ENCODE measurements around the gene SLC38A6. TPM values are rescaled to one million over a fixed set of nuclear protein-coding genes. Genes with fewer than 3 reads are reported as not detected.

The SLC38A6 gene
- total and polyA plus RNA-seq, 9 of the 15 experiments (the other 6 are each of a cell fraction or from before 2014, with no cell fraction given), result 9.8 to 40.3 (median 17.6) TPM

GRCh38 chr14:60975551-60975950, 5.5 kb upstream of the SLC38A6 start:
- H3K36me3 ChIP-seq (ENCODE audit: control insufficient read depth, insufficient read depth, low read length), result peaks cover 50% of the 10 kb centered on the region
- H3K9ac ChIP-seq (ENCODE audit: insufficient read depth in 1 of 2, low read depth in 2 of 2, low read length in 2 of 2), result no peak overlapping the region
- H3K27me3 ChIP-seq (ENCODE audit: control insufficient read depth in 2 of 2, insufficient read depth in 2 of 2, low read length in 2 of 2), result no peaks in the 10 kb centered on the region
- H3K4me1 ChIP-seq (replicated peaks in 1 of 2; ENCODE audit: control insufficient read depth in 2 of 2, insufficient read depth in 2 of 2, low read length in 2 of 2), result no peaks in the 10 kb centered on the region
- no peak overlapping the region for H2AFZ ChIP-seq (ENCODE audit: low read depth, low read length)
- no peak overlapping the region for H3K4me2 ChIP-seq (ENCODE audit: insufficient read depth, low read length)
- H3K79me2 ChIP-seq (ENCODE audit: control insufficient read depth, insufficient read depth, low read length), result peaks cover 49% of the 10 kb centered on the region
- CTCF ChIA-PET (ENCODE audit: low intra/inter-chr PET ratio), result no interaction called here
- ATAC-seq (no peak), FAIRE-seq (no peak), DNase-seq (ENCODE audit: extremely low read depth in 1 of 4, low spot score in 3 of 4) (no peak)
- no TSS peak for BruUV-seq (replicated peaks)
- H4K20me1 ChIP-seq (replicated peaks; ENCODE audit: control insufficient read depth, insufficient read depth, low read length), result no peaks in the 10 kb centered on the region
- H3K4me3 ChIP-seq, result no peak overlapping the region
- POLR2A ChIA-PET, result no interaction called here
- H3K27ac ChIP-seq (ENCODE audit: extremely low read depth, low read depth, low read length), result no peak overlapping the region
- in situ Hi-C loops (cut with MboI) (no loop called here), intact Hi-C loops (cut with micrococcal nuclease) (no loop called here)
- WGBS (ENCODE audit: insufficient coverage, low coverage, missing lambda C conversion rate), result 56% methylated on average over 2 of the region's 2 CpGs
- no peaks in the 10 kb centered on the region for H3K9me3 ChIP-seq (replicated peaks; ENCODE audit: control insufficient read depth, insufficient read depth, low read depth, low read length)
- no peaks in the 10 kb centered on the region for H3K9me1 ChIP-seq (ENCODE audit: control insufficient read depth, insufficient read depth, low read length)
- no peak for TF ChIP-seq RBM39 (optimal IDR thresholded peaks at IDR 0.05; ENCODE audit: low read depth, low read length)
- TF ChIP-seq RREB1 (CRISPR knock-in tag; IDR thresholded peaks at IDR 0.05), result no peak
- TF ChIP-seq RB1 (IDR thresholded peaks at IDR 0.05; ENCODE audit: low read depth), result no peak
- TF ChIP-seq ATF1 (CRISPR knock-in tag; IDR thresholded peaks at IDR 0.05), result no peak
- no peak for TF ChIP-seq ATF1 (tag; IDR thresholded peaks at IDR 0.05)
- no peak for TF ChIP-seq NFATC3 (IDR thresholded peaks at IDR 0.05)
- no peak for TF ChIP-seq MYBL2 (IDR thresholded peaks at IDR 0.05; ENCODE audit: low read depth)
- TF ChIP-seq MYBL2 (CRISPR knock-in tag; IDR thresholded peaks at IDR 0.05; ENCODE audit: borderline replicate concordance), result no peak
- no peak for TF ChIP-seq MECOM (CRISPR knock-in tag; IDR thresholded peaks at IDR 0.05)
- no peak for TF ChIP-seq SRSF3 (IDR thresholded peaks at IDR 0.05; ENCODE audit: insufficient read depth, low read length)
- TF ChIP-seq HDAC6 (IDR thresholded peaks at IDR 0.05; ENCODE audit: low read depth, low read length), result no peak
- TF ChIP-seq E2F8 (IDR thresholded peaks at IDR 0.05; ENCODE audit: low read depth, partially characterized antibody), result no peak
- no peak for TF ChIP-seq ZNF324 (CRISPR knock-in tag; IDR thresholded peaks at IDR 0.05)
- no peak for TF ChIP-seq ZBTB9 (CRISPR knock-in tag; IDR thresholded peaks at IDR 0.05)
- TF ChIP-seq NONO (IDR thresholded peaks at IDR 0.05; ENCODE audit: low read depth in 2 of 2, low read length in 1 of 2), result no peak

All from K562 (cell line).